Activated naive CD8-positive, alpha-beta T cell treated with anti-CD3 and anti-CD28 coated beads, Interleukin-2, amount 50 U/mL, for 24 hours (primary cell): ENCODE data around the gene TP63.
"Not testable (repeated sequence)": the region's sequence is repeated elsewhere in the genome, so short reads cannot be mapped to it uniquely, and the experiment has no call there.

Experiments used
- ATAC-seq: fragments of 150-1000 bp; cut with Tn5 transposase; one replicate; pipeline ENCODE4 v1.10.0; 2021
- DNase-seq: peaks from one replicate; pipeline ENCODE4 v3.0.0; 2021
- H3K27ac Mint-ChIP-seq: one replicate; pipeline ENCODE4 v1.8.0; 2021; ENCODE audit warnings: mild to moderate bottlenecking, mixed read lengths
- H3K27me3 Mint-ChIP-seq: one replicate; pipeline ENCODE4 v1.8.0; 2021; ENCODE audit warnings: mixed read lengths
- H3K36me3 Mint-ChIP-seq: one replicate; pipeline ENCODE4 v1.8.0; 2021; ENCODE audit warnings: low read depth, mixed read lengths
- H3K4me1 Mint-ChIP-seq: one replicate; pipeline ENCODE4 v1.8.0; 2021; ENCODE audit warnings: mixed read lengths
- H3K4me3 Mint-ChIP-seq: one replicate; pipeline ENCODE4 v1.8.0; 2021; ENCODE audit warnings: mild to moderate bottlenecking, moderate library complexity, mixed read lengths
- H3K9me3 Mint-ChIP-seq: one replicate; pipeline ENCODE4 v1.8.0; 2021; ENCODE audit warnings: mixed read lengths

The TP63 gene

DNA sequence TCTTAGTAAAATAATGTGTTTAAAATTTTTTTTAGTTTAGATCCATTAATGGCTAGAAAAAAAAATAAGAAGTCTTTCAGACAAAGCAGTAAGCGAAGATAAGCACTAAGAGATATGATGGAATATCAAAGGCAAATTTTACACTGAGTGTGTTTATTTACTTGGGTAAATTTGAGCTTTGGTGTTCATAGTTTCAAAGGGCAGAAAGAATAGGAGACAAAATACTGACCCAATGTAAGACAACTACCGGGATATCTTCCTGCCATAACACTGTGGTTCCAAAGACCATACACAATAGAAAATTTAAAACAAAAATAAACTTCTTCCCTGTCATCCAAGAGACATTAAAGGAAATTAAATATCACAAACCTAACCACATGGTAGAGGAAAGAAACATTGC, 25.5 kb upstream of the TP63 start:
- Mint-ChIP-seq H3K27me3 (no peaks in the 10 kb centered on the region), H3K4me3 (no peak overlapping the region), H3K9me3 (peaks cover 17% of the 10 kb centered on the region), H3K27ac (no peak overlapping the region), H3K4me1 (no peaks in the 10 kb centered on the region), H3K36me3 (no peaks in the 10 kb centered on the region)
- no peak for DNase-seq
- no peak for ATAC-seq

DNA sequence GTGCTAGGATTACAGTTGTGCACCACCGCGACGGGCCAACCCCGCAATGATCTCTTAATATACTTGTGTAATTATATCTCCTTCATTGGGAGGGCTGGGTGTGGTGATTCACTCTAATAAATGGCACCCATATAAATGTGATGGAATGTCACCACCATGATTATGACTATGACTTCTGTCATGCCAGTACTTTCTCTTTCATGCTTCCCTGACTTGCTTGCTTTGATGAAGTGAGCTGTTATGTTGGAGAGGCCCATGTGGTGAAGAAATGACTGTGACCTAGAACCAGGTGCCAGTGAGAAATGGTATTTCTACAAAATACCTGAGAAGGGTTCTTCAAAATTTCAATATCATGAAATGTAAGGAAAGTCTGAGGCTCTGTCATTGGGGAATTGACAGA, 24.4 kb upstream of the TP63 start:
- H3K36me3 Mint-ChIP-seq: no peaks in the 10 kb centered on the region
- no peak overlapping the region for H3K27ac Mint-ChIP-seq
- peaks cover 17% of the 10 kb centered on the region for H3K9me3 Mint-ChIP-seq
- H3K4me1 Mint-ChIP-seq: no peaks in the 10 kb centered on the region
- no peak for DNase-seq
- H3K27me3 Mint-ChIP-seq: no peaks in the 10 kb centered on the region
- H3K4me3 Mint-ChIP-seq: no peak overlapping the region
- ATAC-seq: no peak

DNA sequence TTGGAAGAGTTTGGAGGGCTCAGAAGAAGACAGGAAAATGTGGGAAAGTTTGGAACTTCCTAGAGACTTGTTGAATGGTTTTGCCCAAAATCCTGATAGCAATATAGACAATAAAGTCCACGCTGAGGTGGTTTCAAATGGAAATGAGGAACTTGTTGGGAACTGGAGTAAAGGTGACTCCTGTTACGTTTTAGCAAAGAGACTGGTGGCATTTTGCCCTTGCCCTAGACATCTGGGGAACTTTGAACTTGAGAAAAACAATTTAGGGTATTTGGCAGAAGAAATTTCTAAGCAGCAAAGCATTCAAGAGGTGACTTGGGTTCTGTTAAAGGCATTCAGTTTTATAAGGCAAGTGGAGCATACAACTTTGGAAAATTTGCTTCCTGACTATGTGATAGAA, 18.5 kb upstream of the TP63 start:
- H3K36me3 Mint-ChIP-seq, H3K4me1 Mint-ChIP-seq, ATAC-seq, DNase-seq, H3K27ac Mint-ChIP-seq, H3K27me3 Mint-ChIP-seq, H3K4me3 Mint-ChIP-seq: not testable (repeated sequence)
- peaks cover 14% of the 10 kb centered on the region for H3K9me3 Mint-ChIP-seq

DNA sequence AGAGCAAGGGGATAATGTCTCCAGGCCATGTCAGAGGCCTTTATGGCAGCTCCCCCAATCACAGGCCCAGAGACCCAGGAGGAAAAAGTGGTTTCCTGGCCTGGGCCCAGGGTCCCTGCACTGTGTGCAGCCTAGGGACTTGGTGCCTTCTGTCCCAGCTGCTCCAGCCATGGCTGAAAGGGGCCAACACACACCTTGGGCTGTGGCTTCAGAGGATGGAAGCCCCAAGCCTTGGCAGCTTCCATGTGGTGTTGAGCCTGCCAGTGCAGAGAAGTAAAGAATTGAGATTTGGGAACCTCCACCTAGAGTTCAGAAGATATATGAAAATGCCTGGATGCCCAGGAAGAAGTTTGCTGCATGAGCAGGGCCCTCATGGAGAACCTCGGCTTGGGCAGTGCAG, 18.1 kb upstream of the TP63 start:
- Mint-ChIP-seq H3K4me1 (no peaks in the 10 kb centered on the region), H3K9me3 (peaks cover 14% of the 10 kb centered on the region), H3K27ac (no peak overlapping the region), H3K4me3 (no peak overlapping the region), H3K36me3 (no peaks in the 10 kb centered on the region), H3K27me3 (no peaks in the 10 kb centered on the region)
- DNase-seq: no peak
- ATAC-seq: no peak

DNA sequence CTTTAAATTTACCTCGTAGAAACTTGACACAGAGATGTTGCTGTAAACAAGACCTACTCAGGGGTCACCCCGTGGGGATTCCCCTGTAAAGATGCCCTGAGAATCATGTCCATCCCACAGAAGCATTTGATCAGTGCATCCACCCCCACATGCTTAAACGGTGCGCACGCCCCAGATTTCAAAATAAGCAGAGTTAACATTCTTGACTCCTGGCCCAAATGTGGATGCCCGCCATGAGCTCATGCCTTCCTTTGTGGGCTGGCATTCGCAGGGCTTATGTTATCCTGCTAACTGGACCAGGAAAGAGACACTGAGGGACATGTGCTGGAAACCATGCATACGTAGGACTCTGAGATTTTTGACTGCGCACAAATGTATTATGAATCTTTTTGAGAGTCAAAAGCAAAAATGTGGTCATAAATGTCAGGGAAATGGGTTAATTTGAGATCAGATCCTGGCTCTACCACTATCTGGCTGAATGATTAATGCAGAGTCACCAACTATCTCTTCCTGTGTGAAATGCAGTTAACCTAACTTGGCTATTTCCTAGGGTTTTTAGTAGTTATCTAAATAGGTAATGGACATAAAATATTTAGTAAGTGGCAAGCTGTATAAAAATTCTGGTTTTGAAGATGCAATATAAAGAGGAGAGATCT, 9.1 kb upstream of the TP63 start:
- Mint-ChIP-seq H3K36me3 (no peaks in the 10 kb centered on the region), H3K9me3 (no peaks in the 10 kb centered on the region), H3K4me3 (no peak overlapping the region), H3K27me3 (no peaks in the 10 kb centered on the region), H3K4me1 (peaks cover 12% of the 10 kb centered on the region), H3K27ac (peak overlapping the region; percentile 9)
- ATAC-seq: peak; percentile 74
- no peak for DNase-seq

DNA sequence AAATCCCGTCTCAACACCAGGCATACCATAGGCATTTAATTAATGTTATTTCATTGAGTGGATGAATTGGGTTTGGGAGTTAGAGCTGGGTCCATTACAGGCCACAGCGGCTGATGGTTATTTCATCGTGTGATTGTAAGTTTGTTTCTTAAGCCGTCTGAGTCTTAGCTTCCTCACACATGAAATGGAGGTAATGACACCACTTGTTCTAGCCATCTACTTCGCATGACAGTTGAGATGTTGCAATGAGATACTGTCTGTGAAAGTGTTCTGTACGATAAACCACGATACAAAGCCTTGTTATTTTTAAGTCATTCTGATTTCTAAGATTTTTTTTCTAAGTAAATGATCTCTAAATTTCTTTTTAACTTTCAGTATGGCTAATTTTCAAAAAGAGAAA, 8.6 kb upstream of the TP63 start:
- ATAC-seq (no peak), DNase-seq (no peak)
- Mint-ChIP-seq H3K4me3 (no peak overlapping the region), H3K4me1 (peaks cover 12% of the 10 kb centered on the region), H3K27ac (no peak overlapping the region), H3K9me3 (no peaks in the 10 kb centered on the region), H3K36me3 (no peaks in the 10 kb centered on the region), H3K27me3 (no peaks in the 10 kb centered on the region)

DNA sequence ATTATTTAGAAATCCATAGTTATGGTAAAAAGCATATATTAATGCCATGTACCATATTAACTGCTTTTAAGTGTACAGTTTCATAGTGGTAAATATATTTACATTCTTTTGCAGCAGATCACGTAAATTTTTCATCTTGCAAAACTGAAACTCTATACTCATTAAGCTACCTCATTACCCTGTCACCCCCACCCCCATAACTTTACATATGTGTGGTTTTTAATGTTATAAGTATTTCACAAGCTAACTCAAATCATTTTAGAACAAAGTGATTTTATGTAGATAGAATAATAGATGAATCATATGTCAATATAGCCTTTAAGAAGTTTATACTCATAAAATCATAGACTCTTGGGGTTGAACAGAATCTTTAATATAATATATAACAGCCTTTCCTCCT, 7.1 kb upstream of the TP63 start:
- DNase-seq (no peak), ATAC-seq (no peak)
- Mint-ChIP-seq H3K36me3 (no peaks in the 10 kb centered on the region), H3K4me1 (peaks cover 12% of the 10 kb centered on the region), H3K4me3 (no peak overlapping the region), H3K9me3 (no peaks in the 10 kb centered on the region), H3K27me3 (no peaks in the 10 kb centered on the region), H3K27ac (no peak overlapping the region)

DNA sequence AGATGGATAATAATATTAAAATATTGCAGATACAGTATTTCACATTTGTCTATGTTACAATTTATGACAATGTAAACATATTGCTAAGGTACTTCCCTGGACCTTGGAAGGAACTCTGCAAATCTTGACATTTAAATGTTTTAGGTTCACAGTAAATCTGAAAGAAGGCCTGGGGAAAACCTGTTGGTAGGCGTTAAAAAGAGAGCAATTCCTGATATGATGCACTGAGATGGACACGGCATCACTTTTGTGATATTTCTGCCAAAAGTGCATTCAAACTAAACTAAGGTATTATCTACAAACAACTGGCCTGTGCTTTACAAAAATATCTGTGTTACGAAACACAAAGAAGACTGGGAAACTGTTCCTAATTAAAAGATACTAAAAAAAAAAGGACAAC, 6.1 kb upstream of the TP63 start:
- Mint-ChIP-seq H3K4me3 (no peak overlapping the region), H3K27ac (no peak overlapping the region), H3K36me3 (no peaks in the 10 kb centered on the region), H3K4me1 (peaks cover 15% of the 10 kb centered on the region), H3K9me3 (no peaks in the 10 kb centered on the region), H3K27me3 (no peaks in the 10 kb centered on the region)
- DNase-seq (no peak), ATAC-seq (no peak)

DNA sequence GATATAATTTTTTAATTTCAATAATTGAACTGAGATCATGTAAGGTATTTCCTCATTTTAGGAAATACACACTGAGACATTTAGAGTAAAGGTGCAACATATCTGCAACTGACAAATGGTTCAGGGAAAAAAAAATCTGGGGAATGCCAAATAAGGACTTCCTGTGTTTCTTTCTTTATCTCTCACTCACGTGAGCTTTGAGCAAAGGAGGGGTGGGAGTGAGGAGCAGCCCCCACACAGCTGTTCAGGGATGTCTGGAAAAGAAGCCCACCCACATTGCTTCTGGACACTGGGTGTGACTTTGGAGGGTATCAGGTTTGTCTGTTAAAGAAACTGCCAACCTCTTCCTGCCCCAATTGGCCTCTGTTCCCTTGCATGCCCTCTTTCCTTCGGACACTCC, 5.6 kb upstream of the TP63 start:
- peaks cover 19% of the 10 kb centered on the region for H3K4me1 Mint-ChIP-seq
- no peak for ATAC-seq
- no peaks in the 10 kb centered on the region for H3K27me3 Mint-ChIP-seq
- no peaks in the 10 kb centered on the region for H3K9me3 Mint-ChIP-seq
- no peak overlapping the region for H3K4me3 Mint-ChIP-seq
- H3K27ac Mint-ChIP-seq: no peak overlapping the region
- DNase-seq: no peak
- H3K36me3 Mint-ChIP-seq: no peaks in the 10 kb centered on the region

DNA sequence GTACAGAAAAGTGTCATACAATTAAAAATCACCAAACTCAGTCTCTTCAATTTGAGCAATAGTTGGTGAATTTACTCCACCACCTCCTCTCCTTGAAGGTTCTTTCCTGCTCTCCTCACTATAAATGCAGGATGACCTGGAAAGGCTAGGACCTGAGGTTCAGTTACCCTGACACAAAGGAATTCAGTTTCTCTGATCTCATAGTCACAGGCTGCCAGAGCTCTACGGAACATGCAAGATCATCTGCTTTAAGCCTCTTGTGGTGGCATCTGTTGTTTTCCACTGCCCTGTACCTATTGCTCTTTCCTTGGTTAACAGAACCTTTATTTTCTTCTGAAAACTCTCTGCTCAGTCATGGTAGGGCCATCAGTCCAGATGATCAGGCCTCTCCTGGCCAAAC, 4.9 kb upstream of the TP63 start:
- no peak overlapping the region for H3K27ac Mint-ChIP-seq
- no peaks in the 10 kb centered on the region for H3K9me3 Mint-ChIP-seq
- H3K4me3 Mint-ChIP-seq: no peak overlapping the region
- peaks cover 23% of the 10 kb centered on the region for H3K4me1 Mint-ChIP-seq
- no peaks in the 10 kb centered on the region for H3K36me3 Mint-ChIP-seq
- no peaks in the 10 kb centered on the region for H3K27me3 Mint-ChIP-seq
- no peak for ATAC-seq
- DNase-seq: no peak

DNA sequence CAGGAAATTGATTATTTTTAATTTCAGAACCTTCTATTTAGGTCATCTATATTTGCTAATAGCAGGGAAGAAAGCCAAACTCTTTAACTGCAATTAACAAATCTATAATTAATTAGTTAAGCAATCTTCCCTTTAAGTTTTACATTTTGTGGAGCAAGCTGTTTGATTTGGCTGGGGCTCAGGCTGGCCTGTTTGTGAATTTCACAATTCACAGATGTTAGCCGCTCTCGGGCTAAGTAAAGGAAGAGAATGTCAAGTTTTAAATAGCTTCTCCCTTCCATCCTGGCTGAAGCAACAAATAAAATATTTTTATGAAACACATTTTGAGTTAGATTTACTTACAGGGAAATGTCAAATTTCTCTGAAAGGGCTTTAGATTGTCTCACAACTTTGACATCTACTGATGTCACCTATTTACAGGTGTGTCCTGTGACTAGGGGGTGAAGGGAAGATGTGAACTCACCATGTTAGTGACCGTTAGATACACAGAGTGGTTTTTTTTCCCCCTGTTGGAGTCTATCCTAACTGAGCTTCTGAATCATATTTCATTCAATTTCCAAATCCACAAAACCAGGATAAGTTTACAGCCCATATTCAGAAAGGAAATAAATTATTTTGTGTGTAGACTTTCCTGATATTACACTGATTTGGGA, 1.3 kb upstream of the TP63 start:
- no peaks in the 10 kb centered on the region for H3K9me3 Mint-ChIP-seq
- ATAC-seq: no peak
- H3K4me1 Mint-ChIP-seq: peaks cover 18% of the 10 kb centered on the region
- H3K36me3 Mint-ChIP-seq: no peaks in the 10 kb centered on the region
- DNase-seq: no peak
- H3K27ac Mint-ChIP-seq: no peak overlapping the region
- no peaks in the 10 kb centered on the region for H3K27me3 Mint-ChIP-seq
- no peak overlapping the region for H3K4me3 Mint-ChIP-seq

DNA sequence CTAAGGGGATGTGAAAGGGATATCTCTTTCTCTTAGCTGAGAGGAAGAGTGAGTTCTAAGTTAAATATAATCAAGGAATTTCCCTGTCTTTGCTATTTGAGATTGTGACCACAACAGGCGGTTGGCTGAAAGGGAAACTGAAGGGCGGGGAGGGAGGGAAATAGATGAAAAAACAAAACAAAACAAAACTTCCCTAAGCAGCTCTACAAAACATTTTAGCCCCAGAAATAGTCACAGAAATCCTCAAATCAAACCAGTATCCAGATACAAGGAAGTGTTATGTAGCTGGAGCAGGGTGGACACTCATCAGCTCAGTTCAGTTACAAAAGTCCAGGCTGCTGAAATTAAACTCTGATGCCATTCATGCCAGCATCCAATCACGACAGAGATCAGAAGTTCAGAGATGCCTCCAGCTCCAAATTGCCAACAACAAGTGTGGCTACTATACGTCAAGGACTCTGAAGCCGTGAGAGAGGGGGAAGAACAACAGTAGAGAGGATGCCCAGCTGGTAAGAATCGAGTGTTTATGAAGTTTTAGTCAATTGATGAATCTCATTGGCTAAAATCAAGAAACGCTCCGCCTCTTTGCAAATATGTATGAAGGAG, 319 bp upstream of the TP63 start:
- no peak for DNase-seq
- Mint-ChIP-seq H3K27me3 (no peaks in the 10 kb centered on the region), H3K27ac (no peak overlapping the region), H3K4me1 (peaks cover 14% of the 10 kb centered on the region), H3K9me3 (no peaks in the 10 kb centered on the region), H3K36me3 (no peaks in the 10 kb centered on the region), H3K4me3 (no peak overlapping the region)
- no peak for ATAC-seq

DNA sequence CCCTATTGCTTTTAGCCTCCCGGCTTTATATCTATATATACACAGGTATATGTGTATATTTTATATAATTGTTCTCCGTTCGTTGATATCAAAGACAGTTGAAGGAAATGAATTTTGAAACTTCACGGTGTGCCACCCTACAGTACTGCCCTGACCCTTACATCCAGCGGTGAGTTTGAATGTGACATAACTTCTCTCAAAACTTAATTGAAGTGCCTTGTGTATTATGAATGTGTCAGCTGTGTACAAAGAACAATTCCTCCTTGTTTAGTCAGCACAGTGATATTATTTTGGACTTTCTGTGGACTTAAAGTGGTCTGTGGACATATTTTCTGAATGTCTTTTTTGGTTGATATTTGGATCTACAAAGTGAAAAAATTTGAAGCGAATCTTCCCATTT, 220 bp downstream of the TP63 start:
- no peak for ATAC-seq
- no peak for DNase-seq
- Mint-ChIP-seq H3K36me3 (no peaks in the 10 kb centered on the region), H3K4me3 (no peak overlapping the region), H3K27ac (no peak overlapping the region), H3K27me3 (no peaks in the 10 kb centered on the region), H3K9me3 (no peaks in the 10 kb centered on the region), H3K4me1 (peaks cover 14% of the 10 kb centered on the region)

DNA sequence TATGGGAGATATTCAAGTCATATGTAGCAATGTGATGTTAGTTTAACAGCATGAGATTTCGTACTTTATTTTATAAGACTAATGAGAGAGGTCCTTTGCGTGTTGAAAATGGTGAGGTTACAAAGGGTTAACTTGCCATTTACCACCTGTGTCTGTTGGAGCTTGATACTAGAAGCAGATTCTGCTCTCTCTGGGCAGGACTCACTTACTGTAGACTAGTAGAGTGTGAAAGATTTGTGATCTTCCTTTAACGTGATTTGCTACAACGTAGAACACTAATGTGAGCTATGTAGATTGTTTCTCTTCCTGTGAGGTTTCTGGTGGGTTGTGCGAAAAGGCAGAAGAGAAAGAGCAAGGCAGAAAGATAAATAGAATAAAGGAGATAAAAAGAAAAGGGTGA, 1.1 kb downstream of the TP63 start:
- Mint-ChIP-seq H3K27me3 (no peaks in the 10 kb centered on the region), H3K4me3 (no peak overlapping the region), H3K9me3 (no peaks in the 10 kb centered on the region), H3K27ac (no peak overlapping the region), H3K4me1 (peaks cover 14% of the 10 kb centered on the region), H3K36me3 (no peaks in the 10 kb centered on the region)
- DNase-seq: no peak
- ATAC-seq: no peak

DNA sequence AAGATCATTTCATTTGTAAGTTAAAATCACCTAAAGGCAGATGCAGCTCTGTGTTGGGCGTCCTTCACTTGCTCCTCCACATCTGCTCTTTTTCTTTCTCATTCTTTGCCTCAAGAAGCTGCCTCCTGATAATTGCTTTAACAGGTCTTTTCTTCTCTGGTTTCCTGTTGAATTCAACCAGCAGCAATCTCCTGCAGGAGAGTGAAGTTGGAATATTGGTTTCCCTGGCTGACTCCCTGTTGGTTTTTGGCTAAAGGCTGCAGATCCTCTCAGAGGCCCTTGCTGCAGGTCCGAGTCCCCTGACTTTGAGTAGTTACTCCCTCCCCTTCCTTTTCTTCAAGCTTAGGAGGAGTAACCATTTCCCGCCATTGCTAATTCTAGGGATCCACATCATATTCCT, 4.2 kb downstream of the TP63 start:
- Mint-ChIP-seq H3K36me3 (no peaks in the 10 kb centered on the region), H3K27ac (no peak overlapping the region), H3K9me3 (no peaks in the 10 kb centered on the region), H3K4me3 (no peak overlapping the region), H3K4me1 (peaks cover 9% of the 10 kb centered on the region), H3K27me3 (no peaks in the 10 kb centered on the region)
- ATAC-seq: no peak
- DNase-seq: no peak
